ENCODE measurements around the gene FAM236D. TPM values are rescaled to one million over a fixed set of nuclear protein-coding genes. Genes with fewer than 3 reads are reported as not detected.
"Not testable (repeated sequence)": the region's sequence is repeated elsewhere in the genome, so short reads cannot be mapped to it uniquely, and the experiment has no call there.

FAM236D gene
- not detected in 2 replicates for total RNA-seq

- DNase-seq, result not testable (repeated sequence)
Observed at GRCh38 chrX:72808110-72808509, at the start of gene FAM236D. Gene FAM236D (minus strand): TSS chrX:72808210. CDS start chrX:72808110, 100 bp downstream.

GRCh38 chrX:72837532-72837931, 29.5 kb upstream of the FAM236D start:
- not testable (repeated sequence) for DNase-seq

DNA sequence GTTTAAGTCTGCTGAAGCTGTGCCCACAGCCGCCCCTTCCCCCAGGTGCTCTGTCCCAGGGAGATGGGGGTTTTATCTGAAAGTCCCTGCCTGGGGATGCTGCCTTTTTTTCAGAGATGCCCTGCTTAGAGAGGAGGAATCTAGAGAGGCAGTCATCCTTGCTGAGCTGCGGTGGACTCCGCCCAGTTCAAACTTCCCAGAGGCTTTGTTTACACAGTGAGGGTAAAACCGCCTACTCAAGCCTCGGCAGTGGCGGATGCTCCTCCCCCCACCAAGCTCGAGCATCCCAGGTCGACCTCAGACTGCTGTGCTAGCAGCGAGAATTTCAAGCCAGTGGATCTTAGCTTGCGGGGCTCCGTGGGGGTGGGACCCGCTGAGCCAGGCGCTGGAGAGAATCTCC, 22.7 kb upstream of the FAM236D start:
- not testable (repeated sequence) for DNase-seq

DNA sequence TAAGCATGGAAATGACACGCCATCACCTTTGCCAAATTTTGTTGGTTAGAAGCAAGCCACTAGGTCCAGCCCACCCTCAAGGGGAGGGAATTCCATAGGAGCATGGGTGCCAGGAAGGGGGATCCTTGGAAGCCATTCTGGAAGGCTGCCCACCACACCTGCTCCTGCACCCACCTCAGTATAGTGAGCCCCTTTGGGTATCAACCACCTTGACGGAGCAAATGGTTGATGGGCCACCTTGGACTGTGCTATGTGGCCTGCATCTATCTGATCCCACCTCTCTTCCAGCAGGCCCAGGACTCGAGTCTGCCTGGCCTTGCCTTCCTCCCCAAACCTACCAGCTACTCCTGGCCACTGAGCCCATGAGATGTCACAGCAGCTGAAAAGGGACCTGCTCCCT, 17.6 kb downstream of the FAM236D start:
- not testable (repeated sequence) for DNase-seq

- DNase-seq, result not testable (repeated sequence)
Observed at GRCh38 chrX:72788142-72788541, 19.9 kb downstream of the FAM236D start.

- not testable (repeated sequence) for DNase-seq
Observed at GRCh38 chrX:72783964-72784363, 24.0 kb downstream of the FAM236D start.

- DNase-seq, result not testable (repeated sequence)
Observed at GRCh38 chrX:72783365-72783936, 24.6 kb downstream of the FAM236D start.

DNA sequence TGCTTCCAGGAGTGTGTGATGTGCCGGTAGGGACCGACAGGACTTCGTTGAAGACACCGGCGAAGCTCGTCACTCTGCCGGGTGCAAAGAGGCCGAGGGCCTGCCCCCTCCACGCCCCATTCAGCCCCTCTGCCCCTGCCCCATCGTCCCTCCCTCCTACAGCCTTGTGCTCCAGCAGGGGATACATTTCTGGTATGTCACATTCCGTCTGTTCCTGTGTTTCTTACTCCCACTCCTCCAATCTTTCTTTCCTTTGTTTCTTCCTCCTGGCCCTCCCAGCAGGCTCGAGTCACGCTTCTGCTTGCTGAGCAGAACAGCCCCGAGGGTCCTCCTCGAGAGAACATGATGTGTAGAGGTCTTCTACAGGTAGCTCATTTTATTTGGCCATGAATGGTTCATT, 25.4 kb downstream of the FAM236D start, which contains the start of gene FAM236B:
Gene FAM236B, minus strand, starts transcription at position 101 of the 400 bp plus-strand sequence. Its CDS starts 100 bp downstream, at position 1.
- DNase-seq, result not testable (repeated sequence)

DNA sequence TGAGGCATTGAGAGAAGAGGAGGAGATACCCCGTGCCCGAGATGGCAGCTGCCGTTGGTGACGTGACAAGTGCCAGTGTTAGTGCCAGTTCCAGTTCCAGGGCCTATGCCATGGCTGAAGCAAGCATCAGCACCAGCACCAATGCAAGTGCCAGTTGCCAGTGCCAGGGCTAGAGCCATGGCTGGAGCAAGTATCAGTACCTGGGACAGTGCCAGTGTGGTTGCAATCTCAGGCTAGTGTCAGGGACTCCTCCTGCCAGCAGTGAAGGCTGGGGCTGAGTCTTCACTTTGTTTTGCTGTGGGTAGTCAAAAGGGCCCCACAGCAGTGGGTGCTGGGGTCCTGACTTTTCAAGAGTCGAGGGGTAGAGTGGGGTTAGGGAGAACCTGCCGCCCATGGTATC, 29.9 kb downstream of the FAM236D start:
- DNase-seq, result not testable (repeated sequence)

- DNase-seq, result not testable (repeated sequence)
Observed at GRCh38 chrX:72777467-72777790, 30.6 kb downstream of the FAM236D start.

GRCh38 chrX:72776653-72777466, 31.1 kb downstream of the FAM236D start, which contains the start of gene DMRTC1B:
Gene DMRTC1B (plus strand): TSS chrX:72776890. CDS start chrX:72845136, 68,246 bp downstream.
- DNase-seq, result not testable (repeated sequence)

- not testable (repeated sequence) for DNase-seq
Observed at GRCh38 chrX:72760454-72760853, 47.6 kb downstream of the FAM236D start.

Other genes starting within 250 kb of the FAM236D start
- gene HDAC8, start 235.4 kb downstream of the FAM236D start, total RNA-seq, result 26.5 and 32.8 TPM in 2 replicates
- gene PHKA1, start 93.9 kb downstream of the FAM236D start, total RNA-seq, result 9.7 and 11.4 TPM in 2 replicates
- not detected in 2 replicates for gene DMRTC1B, start 31.3 kb downstream of the FAM236D start, total RNA-seq
- gene FAM236B, start 25.6 kb downstream of the FAM236D start, total RNA-seq, result not detected in 2 replicates
- gene FAM236C, start 104.4 kb upstream of the FAM236D start, total RNA-seq, result not detected in 2 replicates
- not detected in 2 replicates for gene FAM236A, start 130.0 kb upstream of the FAM236D start, total RNA-seq
- not detected in 2 replicates for gene DMRTC1, start 135.6 kb upstream of the FAM236D start, total RNA-seq
- not detected in 2 replicates for gene PABPC1L2B, start 194.7 kb upstream of the FAM236D start, total RNA-seq